Raji (cell line): ENCODE results near the gene ZNF618.

Experiments used
- POLR2A ChIP-seq: IDR thresholded peaks from 2 replicates; pipeline ENCODE4 v1.6.1; 2011; ENCODE audit warnings: low read depth, low read length, control low read depth; ENCODE audit not compliant: insufficient read depth

The ZNF618 gene

GRCh38 chr9:114001794-114002261 lies 125.7 kb downstream of the ZNF618 start:
- no peak for TF ChIP-seq POLR2A

DNA sequence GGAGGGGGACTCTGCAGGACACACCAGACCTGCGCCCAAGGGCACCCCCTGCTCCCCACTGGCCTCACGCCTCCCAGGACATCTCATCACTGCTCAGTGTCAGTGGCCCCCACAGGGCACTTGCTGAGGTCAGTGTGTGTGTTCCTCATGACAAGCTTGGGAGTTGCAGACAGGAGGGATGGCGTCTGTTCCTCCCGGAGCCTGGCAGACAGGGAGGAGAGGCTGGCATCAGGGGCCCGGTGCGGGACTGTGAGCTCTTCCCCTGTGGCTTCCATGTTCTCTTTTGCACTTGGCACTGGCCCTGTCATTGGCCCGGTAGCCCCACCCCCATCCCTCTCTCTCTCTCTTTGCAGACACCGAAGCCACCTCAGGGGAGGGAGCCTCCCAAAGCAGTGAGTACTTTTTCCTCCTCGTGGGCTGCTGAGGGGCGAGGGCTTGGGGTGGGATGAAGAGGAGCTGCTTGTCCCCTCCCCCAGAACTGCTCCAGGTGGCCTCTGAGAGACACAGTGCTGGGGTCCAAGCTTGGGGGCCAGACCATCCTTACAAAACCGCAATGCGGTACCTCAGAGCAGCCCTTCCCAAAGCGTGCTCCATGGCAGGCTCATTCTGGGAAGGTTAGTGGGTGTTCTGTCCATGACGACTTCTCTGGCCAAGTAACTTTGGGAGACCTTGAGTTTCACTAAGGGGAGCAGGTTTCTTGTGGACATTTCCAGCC lies 126.3 kb downstream of the ZNF618 start:
- TF ChIP-seq POLR2A: no peak

DNA sequence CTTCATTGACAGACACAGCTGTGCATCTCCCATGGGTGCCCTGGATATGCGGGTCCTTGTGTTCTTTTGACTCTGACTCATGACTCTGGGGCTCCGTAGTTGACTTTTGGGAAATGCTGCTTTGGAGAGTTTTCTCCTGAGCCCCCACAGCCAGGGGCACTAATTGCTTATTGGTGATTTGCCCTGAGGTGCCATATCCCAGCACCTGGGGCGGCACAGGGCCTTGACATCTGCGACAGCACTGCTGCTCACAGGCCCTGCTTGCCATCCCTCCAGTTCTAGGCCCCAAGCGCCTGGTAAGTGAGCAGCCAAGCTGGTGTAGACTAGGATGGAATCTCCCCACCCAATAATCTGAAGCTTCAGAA lies 126.9 kb downstream of the ZNF618 start:
- TF ChIP-seq POLR2A: no peak

DNA sequence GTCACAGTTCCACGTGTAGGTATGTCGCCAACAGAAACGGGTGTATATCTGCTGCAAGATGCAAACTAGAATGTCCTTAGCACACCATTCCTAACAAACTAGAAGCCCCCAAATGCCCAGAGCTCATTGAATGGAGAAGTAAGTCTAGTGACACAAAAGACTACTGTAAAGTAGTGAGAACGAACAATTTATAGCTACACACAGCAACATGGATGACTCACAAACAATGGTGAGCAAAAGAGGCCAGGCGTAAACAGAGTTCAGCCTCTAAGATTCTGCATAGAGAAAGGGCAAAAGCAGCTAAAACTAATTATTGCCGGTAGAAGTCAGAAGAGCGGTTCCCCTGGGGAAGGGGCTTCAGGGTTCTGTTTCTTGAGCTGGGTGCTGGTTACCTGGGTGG lies 127.2 kb downstream of the ZNF618 start:
- no peak for TF ChIP-seq POLR2A

DNA sequence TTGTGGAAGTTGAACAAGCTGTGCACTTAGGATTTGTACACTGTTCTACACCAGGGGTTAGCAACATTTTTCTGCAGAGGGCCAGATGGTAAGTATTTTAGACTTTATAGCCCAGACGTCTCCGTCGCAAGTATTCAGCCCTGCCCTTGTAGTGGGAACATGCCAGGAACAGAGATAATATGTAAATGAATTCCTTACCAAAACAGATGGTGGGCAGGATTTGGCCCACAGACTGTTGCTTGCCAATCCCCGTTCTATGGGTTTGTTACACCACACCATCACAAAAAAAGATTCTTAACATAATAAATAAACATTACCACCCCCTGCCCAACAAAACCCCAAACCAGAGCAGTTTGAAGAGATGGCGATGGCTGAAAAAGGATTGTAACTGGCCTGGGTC lies 127.6 kb downstream of the ZNF618 start:
- TF ChIP-seq POLR2A: no peak

GRCh38 chr9:114004221-114004716 lies 128.2 kb downstream of the ZNF618 start:
- TF ChIP-seq POLR2A: no peak

GRCh38 chr9:114005371-114006154 lies 129.5 kb downstream of the ZNF618 start:
- no peak for TF ChIP-seq POLR2A

DNA sequence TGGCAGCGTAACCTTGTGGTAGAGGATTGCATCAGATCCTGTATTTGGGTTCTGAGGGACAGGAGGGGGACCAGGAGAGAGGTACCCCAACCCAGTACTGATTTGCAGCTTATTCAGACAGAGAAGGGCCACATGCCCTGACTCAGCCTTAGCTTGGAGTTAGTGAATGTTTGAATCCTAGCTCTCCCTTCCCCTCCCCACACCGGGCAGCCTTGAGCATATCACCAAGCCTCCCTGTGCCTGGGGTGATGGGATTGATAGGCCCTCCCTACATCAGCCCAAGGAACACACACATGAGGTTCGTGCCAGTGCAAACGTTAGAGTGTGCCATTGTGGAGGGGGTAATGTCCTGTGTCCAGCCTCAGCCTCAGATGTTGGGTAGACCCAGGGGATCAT lies 130.0 kb downstream of the ZNF618 start:
- no peak for TF ChIP-seq POLR2A

GRCh38 chr9:114006931-114007691 lies 131.0 kb downstream of the ZNF618 start:
- TF ChIP-seq POLR2A: no peak

- TF ChIP-seq POLR2A: no peak
Observed at GRCh38 chr9:114007991-114008666, 132.0 kb downstream of the ZNF618 start.

GRCh38 chr9:114008667-114009410 lies 132.7 kb downstream of the ZNF618 start:
- no peak for TF ChIP-seq POLR2A

DNA sequence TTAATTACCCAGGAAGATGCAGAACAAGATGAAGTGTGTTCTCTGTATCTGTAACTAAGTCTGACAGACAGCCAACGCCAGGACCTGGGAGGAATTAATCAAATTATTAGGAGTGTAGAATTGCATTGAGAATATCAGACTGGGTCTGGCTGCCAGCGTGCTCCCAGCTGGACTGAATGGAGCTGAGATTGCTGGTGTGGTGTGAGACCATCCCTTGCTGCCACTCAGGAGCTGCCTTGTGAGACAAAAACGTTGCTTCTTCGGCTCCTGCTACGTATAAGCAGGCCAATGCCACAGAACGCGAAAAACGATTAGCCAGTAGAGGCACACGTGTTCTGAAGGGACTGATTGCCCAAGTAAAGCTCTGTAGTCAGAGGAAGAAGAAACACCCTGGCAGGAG lies 135.2 kb downstream of the ZNF618 start:
- no peak for TF ChIP-seq POLR2A

GRCh38 chr9:114012126-114012525 lies 136.0 kb downstream of the ZNF618 start:
- TF ChIP-seq POLR2A: no peak

DNA sequence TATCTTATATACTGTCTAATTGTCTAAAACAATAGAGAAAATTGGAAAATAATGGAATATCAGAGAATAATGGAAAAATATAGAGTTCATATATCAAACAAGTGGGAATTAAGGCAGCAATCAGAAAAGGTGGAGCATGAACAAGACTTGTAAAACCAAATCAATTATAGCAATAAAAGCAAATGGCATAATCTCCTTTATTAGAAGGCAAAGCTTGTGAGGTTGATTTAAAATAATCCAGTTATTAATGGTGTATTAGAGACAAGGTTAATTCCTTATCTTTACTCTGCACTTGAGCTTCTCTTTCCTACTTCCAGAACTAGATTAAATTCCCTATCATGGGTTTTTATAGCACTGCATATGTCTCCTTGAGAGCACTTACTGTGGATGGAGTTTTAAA lies 137.9 kb downstream of the ZNF618 start:
- no peak for TF ChIP-seq POLR2A
